DOHH2 (cell line): Measurements from ENCODE around the gene RPH3AL.

Experiments used
- CTCF ChIP-seq: fragments of 200-600 bp; sonication (generic); IDR thresholded peaks from one replicate; pipeline ENCODE4 v1.5.1; 2014; ENCODE audit warnings: antibody characterized with exemption, mild to moderate bottlenecking, low read depth, low read length; ENCODE audit not compliant: poor library complexity, severe bottlenecking
- EZH2phosphoT487 ChIP-seq: fragments of 200-600 bp; sonication (generic); IDR thresholded peaks from 2 replicates; pipeline ENCODE4 v1.6.1; 2017; ENCODE audit warnings: borderline replicate concordance, mild to moderate bottlenecking, antibody characterized with exemption, low read length, moderate library complexity, mixed read lengths

GRCh38 chr17:353213-353837 is 718 bp upstream of the RPH3AL start:
- TF ChIP-seq CTCF, result no peak
- no peak for TF ChIP-seq EZH2phosphoT487
